Measurements from ENCODE around the gene HOXA9.

HOXA9 gene

GRCh38 chr7:27141137-27141922 is 24.0 kb downstream of the HOXA9 start:
- DNase-seq: no peak

DNA sequence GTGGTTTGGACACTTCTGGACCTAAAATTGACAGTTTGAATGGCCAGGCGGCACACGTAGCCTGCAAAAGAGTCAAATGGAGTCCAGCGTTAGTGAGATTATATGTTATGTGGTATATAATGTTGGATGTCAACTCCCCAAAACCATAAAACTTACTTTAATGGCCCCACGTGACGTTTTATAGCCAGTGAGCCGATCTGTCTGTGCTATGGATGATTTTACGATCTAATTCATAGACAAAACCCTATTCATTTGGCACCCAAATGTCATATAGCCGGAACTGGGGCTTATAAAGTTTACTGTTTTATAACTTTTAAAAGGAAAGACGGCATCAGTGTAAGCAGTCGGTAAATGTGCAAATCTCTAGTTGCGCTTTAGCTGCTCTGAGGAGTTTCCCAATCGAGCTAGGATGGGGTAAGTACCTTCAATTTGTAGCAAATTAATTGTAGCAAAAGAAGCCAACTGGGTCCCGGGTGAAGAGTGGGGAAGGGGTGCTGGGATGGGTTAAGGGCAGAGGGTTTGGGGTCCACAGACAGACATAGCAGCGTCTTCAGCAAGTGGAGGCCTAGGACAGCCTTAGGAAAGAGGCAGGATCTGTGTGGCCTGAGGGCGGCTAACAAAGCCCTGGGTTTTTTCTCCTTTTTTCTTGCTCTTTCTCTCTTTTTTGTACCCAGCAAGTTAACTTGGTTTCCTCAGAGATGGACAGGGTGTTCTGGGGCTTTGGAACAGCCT is 25.0 kb downstream of the HOXA9 start:
- DNase-seq: no peak

- DNase-seq: no peak
Measured at GRCh38 chr7:27139334-27140125, 25.8 kb downstream of the HOXA9 start.

GRCh38 chr7:27138985-27139333 is 26.4 kb downstream of the HOXA9 start:
- no peak for DNase-seq

DNA sequence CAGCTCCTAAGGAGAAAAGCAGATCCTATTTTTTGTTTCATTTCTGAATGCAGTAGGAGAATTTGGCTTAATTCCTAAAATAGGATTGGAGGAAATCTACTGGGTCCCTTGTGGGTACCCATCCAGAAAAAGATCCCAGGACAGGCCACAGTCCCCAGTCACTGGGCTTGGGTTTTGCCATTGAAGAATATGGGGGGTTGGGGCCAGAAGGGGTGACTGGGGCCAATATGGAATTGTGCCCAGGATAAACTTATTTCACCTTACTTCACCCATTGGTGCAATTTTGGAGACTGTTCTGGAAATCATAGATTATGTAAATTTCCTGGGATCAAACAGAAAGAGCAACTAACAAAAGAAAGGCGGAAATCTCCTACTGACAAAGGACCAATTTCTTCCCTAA is 26.9 kb downstream of the HOXA9 start:
- no peak for DNase-seq

DNA sequence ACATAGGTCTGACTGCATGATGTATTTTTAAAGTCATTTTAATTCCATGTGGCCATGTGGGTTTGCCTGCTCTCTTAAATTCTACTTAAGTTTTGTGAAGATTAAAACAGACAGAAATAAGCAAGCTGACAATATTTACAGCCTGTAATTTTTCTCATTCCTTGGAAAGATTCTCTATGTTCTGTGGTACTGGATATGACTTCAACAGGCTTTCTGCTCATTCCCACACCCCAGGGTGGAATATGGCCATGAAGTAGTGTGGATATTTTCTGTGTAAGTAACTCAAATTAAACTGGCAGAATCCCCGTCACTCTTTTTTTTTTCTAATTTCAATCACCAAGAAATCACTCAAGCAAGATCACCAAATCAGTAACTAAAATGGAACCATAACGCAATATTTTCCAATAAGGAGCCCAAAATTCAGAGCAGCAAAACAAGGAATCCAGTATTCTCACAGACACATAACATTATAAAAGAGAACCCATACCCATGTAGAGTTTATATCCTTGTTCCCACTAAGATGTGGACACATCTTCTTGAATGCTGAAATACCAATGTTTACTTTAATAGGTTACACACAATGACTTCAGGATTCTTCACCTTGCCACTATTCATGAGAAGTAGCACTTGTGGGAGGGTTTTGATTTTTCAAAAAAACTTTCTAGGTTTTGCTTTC is 27.6 kb downstream of the HOXA9 start:
- no peak for DNase-seq

DNA sequence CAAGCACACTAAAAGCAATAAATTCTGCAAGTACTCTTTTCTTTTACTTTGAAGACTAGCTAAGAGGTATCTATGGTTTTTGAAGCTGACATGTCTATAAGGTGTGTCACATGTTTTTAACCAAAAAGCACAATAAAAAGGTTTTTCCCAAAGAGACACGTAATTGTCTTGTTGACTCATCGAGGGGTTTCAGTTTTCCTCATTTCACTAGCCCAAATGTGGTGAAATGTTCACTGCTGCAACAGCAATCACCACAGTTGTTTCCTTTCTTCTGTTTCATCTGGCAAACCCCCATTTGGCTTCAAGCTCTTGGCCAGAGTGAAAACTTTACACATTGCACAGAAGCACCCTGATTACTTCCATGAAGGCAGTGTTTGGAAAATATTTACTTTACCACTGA is 30.9 kb downstream of the HOXA9 start:
- DNase-seq: no peak

GRCh38 chr7:27133409-27134231 is 31.7 kb downstream of the HOXA9 start:
- DNase-seq: no peak

GRCh38 chr7:27132978-27133377 is 32.4 kb downstream of the HOXA9 start:
- DNase-seq: no peak

DNA sequence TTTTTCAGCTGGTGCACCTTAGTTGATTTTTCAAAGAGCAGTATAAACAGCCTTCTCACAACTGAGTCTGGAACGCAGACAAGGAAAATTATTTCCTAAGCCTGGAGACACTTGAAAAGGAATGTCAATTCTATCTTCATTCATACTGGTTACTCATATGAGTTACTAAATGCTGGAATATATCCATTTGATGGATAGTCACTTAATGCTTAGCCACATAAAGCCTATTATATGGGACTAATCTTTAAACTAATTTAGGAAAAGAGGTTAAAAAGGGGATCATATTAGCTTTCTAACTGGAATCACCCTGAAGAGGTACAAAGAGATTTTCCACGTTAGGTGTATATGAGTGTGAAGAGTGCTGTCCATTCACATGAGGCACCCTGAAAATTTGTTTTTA is 33.1 kb downstream of the HOXA9 start:
- no peak for DNase-seq

- no peak for DNase-seq
Measured at GRCh38 chr7:27131390-27131819, 33.9 kb downstream of the HOXA9 start.

- peak; percentile 72 to 79 for DNase-seq
Measured at GRCh38 chr7:27130540-27131389, 34.6 kb downstream of the HOXA9 start, which contains the start of gene HOXA4. HOXA4 (minus strand) TSS chr7:27130757; CDS start chr7:27130733, 24 bp downstream.

DNA sequence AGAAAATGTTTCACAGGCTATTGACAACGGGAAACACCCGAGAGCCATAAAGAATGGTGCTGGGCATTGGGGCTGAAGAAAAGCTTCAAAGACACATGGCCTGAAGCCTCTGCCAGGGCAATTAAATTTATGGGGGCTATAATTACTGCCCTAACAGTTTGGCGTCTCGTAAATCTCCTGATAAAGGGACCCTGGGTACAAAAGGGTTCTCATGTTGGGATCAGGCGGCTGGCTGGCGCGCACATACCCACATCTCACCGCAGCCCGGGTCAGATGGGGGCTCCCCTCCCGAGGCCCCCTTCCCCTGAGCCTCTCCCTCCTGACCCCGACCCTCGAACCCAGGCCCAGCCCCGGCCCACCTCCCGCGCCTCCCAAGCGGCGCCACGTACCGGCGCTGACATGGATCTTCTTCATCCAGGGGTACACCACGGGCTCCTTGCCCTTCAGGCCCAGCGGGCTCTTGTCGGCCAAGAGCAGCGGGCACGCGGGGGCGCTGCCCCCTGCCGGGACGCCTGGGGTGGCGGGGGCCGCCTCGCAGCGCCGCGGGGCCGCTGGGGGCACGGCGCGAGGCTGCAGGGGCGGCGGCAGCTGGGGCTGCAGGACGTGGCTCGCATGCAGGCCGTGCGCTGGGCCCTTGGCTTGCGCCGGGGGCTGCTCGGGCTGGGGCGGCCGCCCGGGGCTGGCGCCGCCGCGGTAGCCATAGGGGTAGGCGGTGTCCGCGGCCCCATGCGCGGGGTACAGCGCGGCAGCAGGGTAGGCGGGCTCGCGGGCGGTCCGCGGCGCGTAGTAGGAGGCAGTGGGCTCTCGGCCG is 35.4 kb downstream of the HOXA9 start:
- DNase-seq: no peak

- no peak for DNase-seq
Measured at GRCh38 chr7:27128776-27129728, 36.3 kb downstream of the HOXA9 start.

DNA sequence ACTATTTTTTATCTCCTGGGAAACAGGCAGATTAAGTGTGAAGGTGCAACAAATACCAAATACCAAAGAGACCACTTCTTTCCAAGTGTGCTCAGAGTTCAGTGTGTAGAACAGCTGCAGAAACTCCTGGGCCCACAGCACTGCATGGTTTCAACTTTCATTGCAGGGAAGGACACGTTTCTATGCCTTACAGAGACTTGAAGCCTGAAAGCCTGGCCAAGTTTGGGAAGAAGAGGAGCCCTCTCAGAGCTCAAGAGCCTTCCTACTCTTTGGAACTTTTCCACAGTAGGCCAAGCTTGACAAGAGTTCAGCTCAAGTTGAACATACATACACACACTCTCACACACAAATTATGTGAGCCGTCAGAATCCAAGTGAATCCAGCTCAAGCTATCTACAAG is 37.3 kb downstream of the HOXA9 start:
- DNase-seq: no peak

GRCh38 chr7:27126596-27127327 is 38.6 kb downstream of the HOXA9 start:
- no peak for DNase-seq

GRCh38 chr7:27125986-27126394 is 39.3 kb downstream of the HOXA9 start:
- no peak for DNase-seq

Measured in stimulated activated CD4-positive, alpha-beta T cell treated with anti-CD3 and anti-CD28 coated beads, Interleukin-2, amount 100 ng/mL, for 24 hours (primary cell).